ENCODE measurements around the gene ZCCHC14. TPM values are rescaled to one million over a fixed set of nuclear protein-coding genes. Genes with fewer than 3 reads are reported as not detected.

ZCCHC14 gene
- total RNA-seq, 1 experiment from 2014 or later = 7.6 TPM

GRCh38 chr16:87431926-87432325 is 60.9 kb downstream of the ZCCHC14 start:
- peak; percentile 85 for DNase-seq (ENCODE audit: low read depth)

GRCh38 chr16:87426423-87427215 is 66.2 kb downstream of the ZCCHC14 start:
- no peak for DNase-seq (ENCODE audit: low read depth)

- DNase-seq (ENCODE audit: low read depth) = no peak
Measured at GRCh38 chr16:87425941-87426340, 66.9 kb downstream of the ZCCHC14 start.

- no peak for DNase-seq (ENCODE audit: low read depth)
Measured at GRCh38 chr16:87424266-87424665, 68.6 kb downstream of the ZCCHC14 start.

- DNase-seq (ENCODE audit: low read depth) = no peak
Measured at GRCh38 chr16:87423429-87423828, 69.4 kb downstream of the ZCCHC14 start.

GRCh38 chr16:87422106-87422505 is 70.7 kb downstream of the ZCCHC14 start:
- no peak for DNase-seq (ENCODE audit: low read depth)

GRCh38 chr16:87421003-87421912 is 71.6 kb downstream of the ZCCHC14 start:
- DNase-seq (ENCODE audit: low read depth) = no peak

- DNase-seq (ENCODE audit: low read depth) = no peak
Measured at GRCh38 chr16:87420026-87421002, 72.5 kb downstream of the ZCCHC14 start.

- DNase-seq (ENCODE audit: low read depth) = no peak
Measured at GRCh38 chr16:87418644-87419043, 74.2 kb downstream of the ZCCHC14 start.

GRCh38 chr16:87418216-87418615 is 74.6 kb downstream of the ZCCHC14 start:
- no peak for DNase-seq (ENCODE audit: low read depth)

- DNase-seq (ENCODE audit: low read depth) = no peak
Measured at GRCh38 chr16:87417528-87417910, 75.3 kb downstream of the ZCCHC14 start.

GRCh38 chr16:87416826-87417527 is 75.8 kb downstream of the ZCCHC14 start:
- peak; percentile 59 for DNase-seq (ENCODE audit: low read depth)

- DNase-seq (ENCODE audit: low read depth) = no peak
Measured at GRCh38 chr16:87415441-87415840, 77.4 kb downstream of the ZCCHC14 start.

GRCh38 chr16:87414251-87414680 is 78.6 kb downstream of the ZCCHC14 start:
- DNase-seq (ENCODE audit: low read depth) = no peak

- DNase-seq (ENCODE audit: low read depth) = no peak
Measured at GRCh38 chr16:87412996-87413421, 79.8 kb downstream of the ZCCHC14 start.

- DNase-seq (ENCODE audit: low read depth) = no peak
Measured at GRCh38 chr16:87412371-87412995, 80.3 kb downstream of the ZCCHC14 start.

GRCh38 chr16:87411375-87412271 is 81.2 kb downstream of the ZCCHC14 start:
- no peak for DNase-seq (ENCODE audit: low read depth)

GRCh38 chr16:87410968-87411367 is 81.9 kb downstream of the ZCCHC14 start:
- DNase-seq (ENCODE audit: low read depth) = no peak

- no peak for DNase-seq (ENCODE audit: low read depth)
Measured at GRCh38 chr16:87410530-87410929, 82.3 kb downstream of the ZCCHC14 start.

Measured in RPMI7951 (cell line).